Measurements from ENCODE around the gene TUT4.

The TUT4 gene

DNA sequence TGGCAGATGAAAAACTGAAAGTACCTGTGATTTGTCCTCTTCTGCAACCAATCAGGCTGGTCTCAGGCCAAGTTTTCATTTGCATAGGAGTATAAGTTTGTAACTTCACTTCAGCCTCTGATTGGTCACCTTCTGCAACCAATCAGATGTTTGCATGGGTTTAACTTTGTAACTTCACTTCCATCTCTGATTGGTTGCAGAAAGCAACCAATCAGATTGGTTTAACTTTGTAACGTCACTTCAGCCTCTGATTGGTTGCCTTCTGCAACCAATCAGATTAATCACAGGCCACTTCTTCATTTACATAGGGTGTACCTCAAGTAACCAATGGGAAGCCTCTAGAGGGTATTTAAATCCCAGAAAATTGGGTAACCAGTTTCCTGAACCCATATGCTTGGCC, 18.9 kb upstream of the TUT4 start:
- DNase-seq (ENCODE audit: low read depth), result no peak

DNA sequence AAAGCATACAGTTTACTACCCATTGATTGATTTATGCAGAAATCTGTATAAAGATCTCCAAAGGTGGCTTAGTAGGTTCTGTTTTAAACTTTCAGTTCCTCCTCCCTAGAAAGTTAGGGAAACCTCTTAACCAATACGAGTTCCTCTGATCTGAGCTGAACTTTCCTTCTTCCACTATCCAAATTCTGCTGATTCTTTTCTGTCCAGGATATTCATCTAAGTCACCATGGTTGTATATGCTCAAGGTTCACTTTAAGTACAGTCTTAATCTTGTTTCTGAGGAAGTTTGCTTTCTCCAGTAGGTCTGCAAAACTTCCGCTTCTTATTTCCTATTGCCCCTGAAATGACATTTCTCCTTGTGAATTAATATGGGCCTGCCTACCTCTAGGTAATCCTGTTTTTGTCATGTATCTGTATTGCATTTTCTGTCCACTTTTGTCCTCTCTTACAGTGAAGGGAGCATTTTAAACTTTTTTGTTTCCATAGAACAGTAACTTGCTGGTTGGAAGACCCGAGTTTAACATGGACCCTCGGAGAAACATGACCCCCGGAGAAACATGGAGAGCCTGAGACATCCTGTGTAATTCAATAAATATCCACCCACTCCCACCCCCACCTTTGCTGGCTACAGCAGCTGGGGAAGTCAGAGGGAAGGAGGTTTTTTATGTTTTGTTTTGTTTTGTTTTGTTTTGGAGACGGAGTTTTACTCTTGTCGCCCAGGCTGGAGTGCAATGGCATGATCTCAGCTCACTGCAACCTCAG, 16.7 kb upstream of the TUT4 start:
- no peak for DNase-seq (ENCODE audit: low read depth)

DNA sequence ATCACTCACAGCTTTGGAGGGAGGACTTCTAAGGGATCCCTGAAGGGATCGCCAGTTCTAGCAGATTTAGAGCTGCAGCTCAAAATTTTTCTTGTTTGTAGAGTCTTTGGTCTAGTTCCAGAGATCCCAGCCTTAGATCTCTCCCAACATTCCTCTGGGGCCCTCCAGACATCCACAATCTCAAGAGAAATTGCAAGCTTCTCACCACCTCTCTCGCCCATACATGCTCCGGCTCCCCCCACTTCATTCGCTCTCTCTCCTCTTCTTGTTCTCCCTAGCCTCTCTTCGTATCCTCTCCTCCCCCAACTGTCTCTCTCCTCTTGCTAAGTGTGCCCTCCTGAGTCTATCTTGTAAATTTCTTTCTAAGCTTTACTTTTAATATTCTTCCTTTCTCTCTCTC, 15.1 kb upstream of the TUT4 start:
- DNase-seq (ENCODE audit: low read depth), result no peak

DNA sequence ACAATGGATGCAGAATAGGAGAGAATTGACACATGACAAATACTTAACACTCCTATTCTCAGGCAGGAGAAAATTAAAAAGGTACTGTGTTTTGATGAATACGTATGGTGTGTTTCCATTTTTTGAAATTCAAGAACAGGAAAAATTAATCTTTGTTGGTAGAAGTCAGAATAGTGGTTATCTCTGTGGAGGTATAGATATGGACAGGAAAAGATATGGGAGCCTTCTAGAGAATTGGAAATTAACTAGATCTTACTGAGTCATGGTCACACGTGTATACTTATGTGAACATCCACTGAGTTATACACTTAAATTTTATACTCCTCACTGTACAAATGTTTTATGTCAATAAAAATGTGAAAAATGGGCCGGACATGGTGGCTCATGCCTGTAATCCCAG, 9.9 kb upstream of the TUT4 start:
- DNase-seq (ENCODE audit: low read depth), result no peak

DNA sequence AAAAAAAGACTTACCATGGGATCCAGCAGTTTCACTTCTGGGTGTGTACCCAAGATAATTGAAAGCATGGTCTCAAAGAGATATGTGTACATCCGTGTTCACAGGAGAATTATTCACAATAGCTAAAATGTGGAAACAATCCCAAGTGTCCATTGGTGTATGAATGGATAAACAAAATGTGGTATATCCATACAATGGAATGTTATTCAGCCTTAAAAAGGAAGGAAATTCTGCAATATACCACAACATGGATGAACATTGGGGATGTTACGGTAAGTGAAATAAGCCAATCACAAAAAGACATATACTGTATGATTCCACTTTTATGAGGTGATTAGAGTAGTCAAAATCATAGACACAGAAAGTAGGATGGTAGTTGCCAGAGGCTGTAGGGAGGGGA, 7.0 kb upstream of the TUT4 start:
- no peak for DNase-seq (ENCODE audit: low read depth)

DNA sequence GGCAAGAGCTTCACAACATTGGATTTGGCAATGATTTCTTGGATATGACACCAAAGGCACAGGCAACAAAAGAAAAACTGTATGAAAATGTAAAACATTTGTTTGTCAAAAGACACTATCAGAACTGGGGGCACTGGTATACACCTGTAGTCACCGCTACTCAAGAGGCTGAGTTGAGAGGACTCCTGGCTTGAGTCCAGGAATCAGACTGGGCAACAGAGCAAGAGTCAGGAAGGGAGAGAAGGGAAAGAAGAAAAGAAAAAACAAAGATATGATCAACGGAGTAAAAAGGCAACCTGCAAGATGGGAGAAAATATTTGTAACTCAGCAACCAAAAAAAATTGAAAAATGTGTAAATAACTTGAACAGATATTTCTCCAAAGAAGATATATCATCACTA, 6.0 kb upstream of the TUT4 start:
- DNase-seq (ENCODE audit: low read depth), result no peak

DNA sequence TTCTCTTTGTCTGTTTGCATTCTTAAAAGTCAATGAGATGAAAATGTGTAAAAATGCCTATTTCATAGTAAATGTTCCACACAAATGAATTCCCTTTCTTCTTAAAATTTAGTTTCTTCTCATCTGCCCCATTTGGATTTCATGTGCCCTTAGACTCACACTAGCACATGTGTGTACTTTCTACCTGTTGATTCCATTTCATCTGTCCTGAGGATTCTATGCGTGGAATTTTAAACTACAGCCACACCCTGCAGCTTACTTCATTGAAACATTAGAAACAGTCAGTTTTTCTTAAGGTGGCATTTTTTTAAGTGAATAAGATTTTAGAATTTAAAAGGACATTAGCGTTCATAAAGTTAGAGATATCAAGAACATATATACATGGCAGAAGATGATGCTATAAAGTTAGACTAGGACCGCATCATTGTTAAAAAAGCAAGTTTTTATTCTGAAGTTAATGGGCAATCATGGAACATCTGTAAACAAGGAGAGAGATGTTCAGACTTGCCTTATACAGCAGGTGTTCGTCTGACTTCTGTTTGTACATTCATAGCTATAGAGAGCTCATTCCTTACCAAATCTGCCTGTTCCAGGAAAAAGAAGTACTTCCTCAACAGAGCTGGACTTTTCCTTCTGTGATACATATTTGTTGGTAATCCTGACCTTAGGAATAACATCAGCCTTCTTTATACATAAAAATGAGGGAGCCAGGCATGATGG, 3.9 kb upstream of the TUT4 start:
- no peak for DNase-seq (ENCODE audit: low read depth)

DNA sequence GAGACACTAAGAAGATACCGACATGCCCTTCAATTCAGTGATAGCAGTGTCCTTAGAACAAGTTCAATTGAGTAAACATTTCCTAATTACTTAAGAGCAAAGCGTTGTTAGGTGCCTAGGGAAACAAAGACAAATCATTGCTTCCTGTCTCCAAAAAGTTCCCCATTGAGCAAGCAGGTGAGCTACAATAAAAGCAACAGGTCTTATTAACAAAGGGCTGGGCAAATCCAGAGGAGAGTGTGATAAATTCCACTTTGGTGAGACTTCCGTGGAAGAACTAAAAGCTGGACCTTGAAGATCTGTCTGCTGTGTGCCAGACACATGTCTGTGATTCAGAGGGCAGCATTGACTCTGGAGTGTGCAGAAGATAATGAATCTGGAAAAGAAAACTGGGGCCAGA, 1.9 kb upstream of the TUT4 start:
- no peak for DNase-seq (ENCODE audit: low read depth)

DNA sequence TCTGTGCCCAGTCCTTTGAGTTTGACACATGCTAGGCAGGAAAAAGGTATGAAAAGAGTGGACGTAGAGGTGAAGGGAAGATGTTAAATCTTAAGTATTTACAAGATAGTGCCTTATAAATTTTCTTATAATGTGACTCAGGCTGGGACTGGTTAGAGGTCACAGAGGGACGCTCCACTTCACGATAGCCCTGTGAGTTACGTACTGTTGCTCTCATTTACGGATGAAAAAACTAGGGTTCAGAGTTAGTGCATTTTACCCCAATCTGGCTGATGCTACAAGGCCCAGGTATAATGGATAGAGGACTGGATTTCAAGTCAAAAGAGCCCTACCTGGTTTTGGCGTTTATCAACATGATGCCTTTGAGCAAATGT, 1.4 kb upstream of the TUT4 start:
- no peak for DNase-seq (ENCODE audit: low read depth)

DNA sequence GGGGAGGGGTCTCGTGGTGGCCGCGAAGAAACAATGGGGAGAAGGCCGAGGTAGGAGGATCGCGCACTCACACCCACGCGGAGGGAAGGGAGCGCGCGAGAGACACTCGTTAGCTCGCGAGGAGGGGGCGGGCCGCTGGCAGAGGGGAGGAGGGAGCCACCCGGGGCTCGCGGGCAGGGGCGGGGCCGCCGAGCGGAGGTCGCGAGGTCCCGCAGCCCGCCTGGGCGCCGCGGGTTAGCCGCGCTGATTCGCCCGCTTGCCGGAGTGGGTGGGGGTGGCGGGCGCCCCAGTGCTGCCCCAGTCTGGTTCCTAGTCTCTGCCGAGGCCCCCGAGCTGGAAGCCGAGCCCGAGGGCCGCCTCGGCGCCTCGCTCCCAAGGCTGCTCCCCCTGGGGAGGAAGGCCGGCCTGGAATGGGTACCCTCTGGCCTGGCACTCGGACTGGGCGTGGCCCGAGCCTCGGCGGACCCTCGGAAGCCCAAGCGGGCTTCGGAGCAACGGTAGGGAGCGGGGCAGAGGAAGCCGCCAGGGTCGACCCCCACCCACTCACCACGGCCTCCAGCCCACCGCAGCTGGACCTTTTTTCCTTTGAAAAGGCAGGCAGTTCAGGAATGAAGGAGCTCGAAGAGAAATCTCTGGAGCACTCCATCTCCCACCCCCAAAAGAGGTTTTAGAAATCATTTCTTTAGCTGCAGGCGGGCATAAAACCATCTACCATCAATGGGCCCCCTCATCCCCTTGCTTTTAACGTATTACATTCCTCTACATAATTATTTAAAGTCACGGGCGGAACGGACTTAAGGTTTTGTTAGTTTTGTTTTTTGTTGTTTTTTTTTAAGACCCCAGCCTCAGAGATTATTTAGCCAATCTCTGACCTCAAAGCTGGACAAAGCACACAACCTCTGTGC, 722 bp upstream of the TUT4 start:
- peak; percentile 80 for DNase-seq (ENCODE audit: low read depth)

DNA sequence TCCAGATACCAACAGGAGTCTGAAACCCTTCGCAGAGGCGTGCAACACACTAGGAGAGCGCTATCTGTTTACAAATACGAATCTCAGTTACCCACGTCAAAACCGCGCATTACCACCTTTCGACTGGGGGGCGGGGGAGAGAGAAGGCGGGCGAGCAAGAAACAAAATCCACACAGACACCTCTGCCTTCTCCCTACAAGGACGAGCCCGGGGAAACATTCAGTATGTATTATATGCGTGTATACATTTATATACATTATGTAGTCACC, 722 bp downstream of the TUT4 start:
- peak; percentile 56 for DNase-seq (ENCODE audit: low read depth)

DNA sequence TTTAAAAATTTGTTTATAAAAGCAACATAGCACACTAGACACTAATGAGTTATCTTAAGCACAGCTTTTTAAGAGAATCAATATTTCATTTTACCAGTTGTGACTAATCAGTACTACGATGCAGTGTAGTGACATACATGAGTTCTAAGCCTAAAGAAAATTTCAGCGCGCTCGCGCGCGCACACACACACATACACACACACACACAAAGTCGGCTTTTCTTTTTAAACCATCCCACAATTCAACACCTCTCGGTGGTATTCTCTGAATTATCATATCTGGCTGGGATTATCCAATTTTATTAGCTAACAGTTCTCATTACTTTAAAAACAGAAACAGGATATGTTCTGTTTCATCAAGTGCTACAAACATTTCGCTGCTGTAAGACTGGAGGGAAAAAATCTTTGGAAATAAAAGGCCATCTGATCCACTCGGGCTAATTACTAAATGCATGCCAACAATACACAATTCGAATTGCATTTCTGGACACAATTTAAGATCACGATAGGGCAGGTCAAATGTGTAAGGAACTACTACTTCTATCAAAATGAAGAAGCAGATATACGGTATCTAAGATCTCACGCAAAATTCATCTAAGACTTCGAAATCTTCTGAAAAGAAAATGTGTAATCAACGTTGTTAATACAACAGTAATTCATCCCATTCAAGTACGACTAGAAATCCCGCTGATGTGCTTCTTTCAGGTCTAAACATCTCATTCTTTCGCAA, 1.2 kb downstream of the TUT4 start:
- DNase-seq (ENCODE audit: low read depth), result peak; percentile 13

DNA sequence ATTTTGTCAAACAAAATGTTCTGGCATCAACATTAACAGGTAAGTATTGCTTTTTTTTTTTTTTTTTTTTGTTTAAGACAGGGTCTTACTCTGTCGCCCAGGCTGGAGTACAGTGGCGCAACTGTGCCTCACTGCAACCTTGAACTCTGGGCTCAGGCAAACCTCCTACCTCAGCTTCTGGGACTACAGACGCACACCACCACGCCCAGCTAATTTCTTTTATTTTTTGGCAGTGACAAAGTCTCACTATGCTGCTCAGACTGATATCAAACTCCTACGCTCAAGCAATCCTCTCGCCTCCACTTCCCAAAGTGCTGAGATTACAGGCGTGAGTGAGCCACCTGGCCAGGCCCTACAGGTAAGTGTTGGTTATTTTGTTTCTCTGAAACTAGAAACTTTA, 2.4 kb downstream of the TUT4 start:
- DNase-seq (ENCODE audit: low read depth), result no peak

DNA sequence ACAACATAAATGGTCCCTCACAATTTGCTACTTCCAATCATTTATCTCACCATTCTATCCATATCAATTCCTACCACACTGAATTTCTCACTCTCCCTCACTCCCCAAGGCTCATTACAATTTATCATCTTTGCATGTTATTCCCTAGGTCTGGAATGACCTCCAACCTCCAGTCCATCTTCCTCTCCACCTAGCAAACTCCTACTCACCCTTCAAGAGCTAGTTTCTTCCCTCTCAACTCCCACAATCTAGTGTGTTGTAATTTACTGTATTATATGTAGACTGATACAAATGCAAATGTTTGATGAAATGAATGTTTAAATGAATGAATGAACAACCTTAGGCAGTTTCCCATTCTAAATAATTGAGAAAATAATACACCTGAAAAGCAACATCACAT, 3.6 kb downstream of the TUT4 start:
- no peak for DNase-seq (ENCODE audit: low read depth)

DNA sequence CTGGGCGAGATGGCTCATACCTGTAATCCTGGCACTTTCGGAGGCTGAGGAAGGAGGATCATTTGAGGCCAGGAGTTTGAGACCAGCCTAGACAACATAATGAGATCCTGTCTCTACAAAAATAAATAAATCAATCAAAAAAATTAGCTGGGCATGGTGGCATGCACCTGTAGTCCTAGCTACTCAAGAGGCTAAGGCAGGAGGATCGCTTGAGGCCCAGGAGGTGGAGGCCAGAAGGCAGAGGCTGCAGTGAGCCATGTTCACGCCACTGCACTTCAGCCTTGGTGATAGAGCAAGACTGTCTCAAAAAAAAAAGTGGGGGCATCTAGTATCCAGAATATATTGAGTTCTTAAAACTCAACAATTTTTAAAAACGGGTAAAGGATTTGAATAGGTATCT, 6.0 kb downstream of the TUT4 start:
- DNase-seq (ENCODE audit: low read depth), result no peak

DNA sequence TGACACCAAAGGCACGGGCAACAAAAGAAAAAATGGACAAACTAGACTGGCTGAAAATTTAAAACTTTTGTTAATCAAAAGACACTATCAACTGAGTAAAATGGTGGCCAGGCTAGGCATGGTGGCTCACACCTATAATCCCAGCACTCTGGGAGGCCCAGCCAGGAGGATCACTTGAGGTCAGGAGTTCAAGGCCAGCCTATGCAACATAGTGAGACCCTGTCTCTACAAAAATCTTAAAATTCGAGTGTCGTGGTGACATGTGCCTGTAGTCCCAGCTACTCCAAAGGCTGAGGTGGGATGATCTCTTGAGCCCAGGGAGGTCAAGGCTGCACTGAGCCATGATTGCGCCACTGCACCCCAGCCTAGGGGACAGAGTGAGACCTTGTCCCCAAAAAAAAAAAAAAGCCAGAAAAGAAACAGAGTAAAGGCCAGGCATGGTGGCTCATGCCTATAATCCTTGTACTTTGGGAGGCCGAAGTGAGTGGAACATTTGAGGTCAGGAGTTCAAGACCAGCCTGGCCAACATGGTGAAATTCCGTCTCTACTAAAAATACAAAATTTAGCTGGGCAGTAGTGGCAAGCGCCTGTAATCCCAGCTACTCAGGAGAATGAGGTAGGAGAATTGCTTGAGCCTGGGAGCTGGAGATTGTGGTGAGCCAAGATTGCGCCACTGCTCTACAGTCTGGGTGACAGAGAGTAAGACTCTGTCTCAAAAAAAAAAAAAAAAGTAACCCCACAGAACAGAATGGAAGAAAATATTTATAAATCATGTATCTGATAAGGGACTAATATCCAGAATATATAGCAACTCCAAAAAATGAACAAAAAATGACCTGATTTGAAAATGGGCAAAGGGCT, 8.0 kb downstream of the TUT4 start:
- DNase-seq (ENCODE audit: low read depth), result no peak

DNA sequence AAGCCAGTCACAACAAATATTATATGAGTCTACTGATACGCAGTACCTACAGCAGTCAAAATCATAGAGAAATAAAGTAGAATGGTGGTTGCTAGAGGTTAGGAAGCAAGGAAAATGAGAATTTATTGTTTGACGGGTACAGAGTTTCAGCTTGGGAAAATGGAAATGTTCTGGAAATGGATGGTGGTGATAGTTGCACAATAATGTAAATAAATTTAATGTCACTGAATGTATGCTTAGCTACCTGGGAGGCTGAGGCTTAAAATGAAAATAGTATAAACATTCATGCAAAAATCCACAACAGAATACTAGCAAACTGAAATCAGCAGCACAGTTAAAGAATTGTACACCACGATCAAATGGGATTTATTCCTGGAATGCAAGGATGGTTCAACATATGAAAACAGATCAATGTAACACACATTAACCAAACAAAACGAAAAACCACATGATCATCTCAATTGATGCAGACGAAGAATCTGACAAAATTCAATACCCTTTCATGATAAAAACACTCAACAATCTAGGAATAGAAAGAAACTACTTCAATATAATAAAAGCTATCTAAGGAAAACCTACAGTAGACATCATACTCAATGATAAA, 10.7 kb downstream of the TUT4 start:
- no peak for DNase-seq (ENCODE audit: low read depth)

DNA sequence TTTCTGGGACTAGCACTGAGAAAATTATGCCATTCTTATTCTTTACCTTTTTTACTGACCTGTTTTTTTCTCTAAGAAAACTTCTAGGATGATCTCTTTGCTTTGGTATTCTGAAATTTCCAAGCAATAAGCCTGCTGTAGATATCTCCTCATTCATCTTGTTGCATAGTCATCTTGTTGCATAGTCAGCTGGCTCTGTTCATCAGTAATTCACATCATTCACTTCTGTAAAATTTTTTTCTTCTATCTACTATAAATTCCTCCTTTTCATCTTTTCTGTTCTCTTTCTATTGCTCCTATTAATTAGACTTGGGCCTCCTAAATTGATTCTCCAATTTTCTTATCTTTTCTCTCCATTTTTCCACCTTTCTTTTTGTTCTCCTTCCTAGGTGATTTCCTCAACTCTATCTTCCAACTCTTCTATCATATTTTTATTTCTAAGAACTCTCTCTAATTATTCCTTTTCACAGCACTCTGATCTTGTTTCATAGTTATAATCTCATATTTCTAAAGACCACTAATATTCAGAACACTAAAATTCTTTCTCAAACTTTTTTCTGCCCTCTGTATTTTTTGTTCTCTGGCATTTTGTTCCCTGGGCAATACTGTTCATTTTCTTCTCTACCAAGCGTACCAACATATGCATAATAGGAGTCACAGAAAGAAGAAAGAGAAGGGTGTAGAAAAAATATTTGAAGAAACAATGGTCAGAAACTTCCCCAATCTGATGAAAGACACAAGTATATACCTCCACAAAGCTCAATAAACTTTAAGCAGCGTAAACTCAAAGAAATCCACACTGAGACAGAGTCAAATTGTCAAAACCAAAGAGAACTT, 17.7 kb downstream of the TUT4 start:
- no peak for DNase-seq (ENCODE audit: low read depth)

DNA sequence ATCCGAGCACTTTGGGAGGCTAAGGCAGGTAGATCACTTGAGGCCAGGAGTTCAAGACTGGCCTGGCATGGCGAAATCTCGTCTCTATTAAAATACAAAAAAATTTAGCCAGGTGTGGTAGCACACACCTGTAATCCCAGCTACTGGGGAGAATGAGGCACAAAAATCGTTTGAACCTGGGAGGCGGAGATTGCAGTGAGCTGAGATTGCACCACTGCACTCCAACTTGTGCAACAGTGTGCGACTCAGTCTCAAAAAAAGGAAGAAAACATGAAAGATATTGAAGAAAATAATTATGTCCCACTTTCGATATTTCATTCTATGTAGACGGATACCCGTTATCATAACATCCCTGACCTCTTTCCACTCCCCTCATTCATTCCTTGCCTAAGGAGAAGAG, 19.2 kb downstream of the TUT4 start:
- no peak for DNase-seq (ENCODE audit: low read depth)

DNA sequence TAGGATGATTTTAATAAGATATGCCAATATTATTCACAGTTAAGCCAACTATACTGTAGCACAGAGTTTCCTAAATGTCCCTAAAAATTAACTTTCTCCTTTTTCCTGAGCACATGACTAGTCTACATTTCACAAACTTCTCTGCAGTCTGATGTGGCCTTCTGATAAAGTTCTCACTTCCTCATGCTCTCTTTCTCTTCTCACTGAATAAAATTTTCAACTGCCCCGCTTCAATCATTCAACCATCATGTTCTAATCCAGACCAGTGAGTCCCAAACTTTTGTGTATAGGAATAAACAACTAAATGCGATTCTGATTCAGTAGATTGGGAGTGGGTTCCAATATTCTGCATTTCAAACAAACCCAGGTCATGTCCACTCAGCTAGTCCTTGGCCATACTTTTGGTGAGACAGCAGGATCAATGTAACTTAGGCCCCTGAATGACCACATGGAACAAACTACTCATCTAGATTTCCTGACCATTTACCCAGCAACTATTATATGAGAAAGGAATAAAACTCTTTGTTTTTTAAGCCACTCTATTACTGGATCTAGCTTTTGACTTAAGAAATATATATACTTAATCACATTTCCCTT, 20.1 kb downstream of the TUT4 start:
- no peak for DNase-seq (ENCODE audit: low read depth)
